K562 (cell line): Measurements from ENCODE around the gene LITAF. TPM values are rescaled to one million over a fixed set of nuclear protein-coding genes. Genes with fewer than 3 reads are reported as not detected.

ENCODE experiments used
- ATAC-seq: fragments of 200-7000 bp; cut with Tn5 transposase; 3 replicates; pipeline ENCODE4 v1.9.1; 2020; ENCODE audit warnings: moderate library complexity
- BruUV-seq: library from RNA; stranded (reverse); fragments of 400-500 nt; replicated peaks from 2 replicates; lab custom pipeline; 2021; lab: Mats Ljungman, UMichigan
- CTCF ChIA-PET: fragments of 300-600 bp; formaldehyde crosslinking; extraction: SDS; loops from one replicate; lab custom pipeline; 2021; ENCODE audit warnings: low intra/inter-chr PET ratio; lab: Yijun Ruan, JAX
- POLR2A ChIA-PET: fragments of 300-600, 350-650 bp; sonication (Branson Sonifier 250); formaldehyde crosslinking; extraction: SDS; loops from one replicate; lab custom pipeline; 2021; ENCODE audit warnings: antibody characterized with exemption, inconsistent platforms; lab: Yijun Ruan, JAX
- DNase-seq, 4 experiments: peaks; one replicate each; pipeline versions ENCODE4 v3.0.0 to v3.0.0-alpha.2; 2011 to 2018; ENCODE audit warnings: low spot score in 3 of 4, mixed read lengths in 3 of 4; ENCODE audit errors: extremely low read depth in 1 of 4
- FAIRE-seq: peaks from 2 replicates; lab custom pipeline; 2011; peaks lifted over from hg19 to GRCh38; lab: Jason Lieb, UNC
- H2AFZ ChIP-seq: 2 replicates; pipeline ENCODE4 v1.6.0; 2011; ENCODE audit warnings: low read depth, low read length, control low read depth, inconsistent platforms
- H3K27ac ChIP-seq: fragments of 200-600 bp; 3 replicates; pipeline ENCODE4 v1.8.0; 2011; ENCODE audit warnings: low read depth, mild to moderate bottlenecking, control low read depth, inconsistent platforms, low read length, moderate library complexity, mixed read lengths; ENCODE audit errors: extremely low read depth
- H3K27me3 ChIP-seq, 2 experiments: fragments of 300-600 bp in 1 of 2; 2 replicates in 1 of 2; 3 replicates in 1 of 2; pipeline versions ENCODE4 v1.6.0 to v1.8.0; 2011; ENCODE audit warnings: inconsistent platforms in 2 of 2, low read length in 2 of 2, mild to moderate bottlenecking in 1 of 2, mixed read lengths in 1 of 2, moderate library complexity in 1 of 2; ENCODE audit not compliant: control insufficient read depth in 2 of 2, insufficient read depth in 2 of 2
- H3K36me3 ChIP-seq: fragments of 300-600 bp; 3 replicates; pipeline ENCODE4 v1.8.0; 2011; ENCODE audit warnings: mild to moderate bottlenecking, low read length, inconsistent platforms; ENCODE audit not compliant: control insufficient read depth, insufficient read depth
- H3K4me1 ChIP-seq, 2 experiments: fragments of 200-600 bp in 1 of 2; replicated peaks in 1 of 2; 2 replicates in 1 of 2; 3 replicates in 1 of 2; pipeline versions ENCODE4 v1.5.1 to v1.8.0; 2011; ENCODE audit warnings: inconsistent platforms in 2 of 2, low read length in 2 of 2, mild to moderate bottlenecking in 1 of 2, mixed read lengths in 1 of 2, moderate library complexity in 1 of 2; ENCODE audit not compliant: control insufficient read depth in 2 of 2, insufficient read depth in 2 of 2
- H3K4me2 ChIP-seq: 2 replicates; pipeline ENCODE4 v1.6.1; 2011; ENCODE audit warnings: low read length, control low read depth, inconsistent platforms, mixed read lengths; ENCODE audit not compliant: insufficient read depth
- H3K4me3 ChIP-seq: fragments of 200-600 bp; sonication (generic), shearing (Covaris generic); 2 replicates; pipeline ENCODE4 v1.5.1; 2016; ENCODE audit warnings: control low read depth, inconsistent platforms
- H3K79me2 ChIP-seq: fragments of 200-600 bp; 3 replicates; pipeline ENCODE4 v1.8.0; 2011; ENCODE audit warnings: low read length, inconsistent platforms; ENCODE audit not compliant: control insufficient read depth, insufficient read depth
- H3K9ac ChIP-seq, 2 experiments: 2 replicates each; pipeline versions ENCODE4 v1.6.0 to v1.6.1; 2011; ENCODE audit warnings: low read depth in 2 of 2, low read length in 2 of 2, control low read depth in 1 of 2, inconsistent platforms in 1 of 2, mild to moderate bottlenecking in 1 of 2, mixed read lengths in 1 of 2; ENCODE audit not compliant: insufficient read depth in 1 of 2
- H3K9me1 ChIP-seq: one replicate; pipeline ENCODE4 v1.6.0; 2011; ENCODE audit warnings: inconsistent platforms, mild to moderate bottlenecking, low read length, moderate library complexity; ENCODE audit not compliant: control insufficient read depth, insufficient read depth
- H3K9me3 ChIP-seq: replicated peaks from 2 replicates; pipeline ENCODE4 v1.5.1; 2011; ENCODE audit warnings: low read depth, low read length, inconsistent platforms; ENCODE audit not compliant: control insufficient read depth, insufficient read depth
- H4K20me1 ChIP-seq: replicated peaks from 2 replicates; pipeline ENCODE4 v1.6.1; 2011; ENCODE audit warnings: low read length, inconsistent platforms, mixed read lengths; ENCODE audit not compliant: control insufficient read depth, insufficient read depth
- SMARCE1 ChIP-seq: fragments of 450-650 bp; IDR thresholded peaks from 2 replicates; pipeline ENCODE4 v1.7.1; 2016; ENCODE audit warnings: mild to moderate bottlenecking
- SPI1 ChIP-seq: IDR thresholded peaks from 2 replicates; pipeline ENCODE4 v1.6.1; 2011; ENCODE audit warnings: low read depth, low read length, control low read depth, borderline replicate concordance
- ZNF318 ChIP-seq, 2 experiments: fragments of 450-650 bp; IDR thresholded peaks; 2 replicates each; pipeline ENCODE4 v1.6.1; 2016; ENCODE audit warnings: mild to moderate bottlenecking in 2 of 2, borderline replicate concordance in 1 of 2, low read depth in 1 of 2, moderate library complexity in 1 of 2
- WGBS: fragments of 100-300 bp; shearing (Covaris generic); methylation state at CpG from one replicate; pipeline ENCODE4 v1.1.6; 2016; ENCODE audit warnings: low coverage, mixed read lengths; ENCODE audit not compliant: insufficient coverage; ENCODE audit errors: missing lambda C conversion rate; 5-methylcytosine and 5-hydroxymethylcytosine counted together
- in situ Hi-C: fragments of 300-500 bp; cut with MboI; formaldehyde crosslinking; loops from 4 replicates; pipeline ENCODE4 v1.15.0; 2018; ENCODE audit warnings: inconsistent platforms, mixed read lengths
- intact Hi-C: fragments of 100-400 bp; cut with micrococcal nuclease; formaldehyde crosslinking; loops from 2 replicates; pipeline ENCODE4 v1.14.2; 2022
- polyA plus RNA-seq, 8 experiments: library from polyadenylated mRNA; depleted of rRNA in 4 of 8; stranded (reverse) in 5 of 8; unstranded in 3 of 8; fragments of >200 nt; fragmentation: Nextera tagmentation in 2 of 8; fragmentation: Illumina TruSeq in 1 of 8; extraction: Ambion mirVana in 2 of 8; extraction: Trizol in 1 of 8; gene quantifications; 2 replicates each; pipeline versions ENCODE4 v1.2.1 to v1.2.3, GENCODE V29; 2011 to 2014; ENCODE audit warnings: inconsistent platforms in 1 of 8, missing spikeins in 1 of 8
- total RNA-seq, 7 experiments: library from RNA; depleted of rRNA in 6 of 7; stranded (reverse); fragments of >200 nt in 6 of 7; fragmentation: Illumina TruSeq in 2 of 7; extraction: Trizol in 2 of 7; gene quantifications; 2 replicates each; pipeline versions ENCODE4 v1.2.1 to v1.2.3, GENCODE V29; 2011 to 2021; ENCODE audit warnings: low replicate concordance in 1 of 7
- TF ChIP-seq, protein P1 (sequence below): fragments of 450-650 bp; IDR thresholded peaks from 2 replicates; pipeline ENCODE4 v1.6.1; 2016

LITAF gene
- total and polyA plus RNA-seq, 9 of the 15 experiments (the other 6 are each of a cell fraction or from before 2014, with no cell fraction given): 4.1 to 17.8 (median 11.9) TPM

DNA sequence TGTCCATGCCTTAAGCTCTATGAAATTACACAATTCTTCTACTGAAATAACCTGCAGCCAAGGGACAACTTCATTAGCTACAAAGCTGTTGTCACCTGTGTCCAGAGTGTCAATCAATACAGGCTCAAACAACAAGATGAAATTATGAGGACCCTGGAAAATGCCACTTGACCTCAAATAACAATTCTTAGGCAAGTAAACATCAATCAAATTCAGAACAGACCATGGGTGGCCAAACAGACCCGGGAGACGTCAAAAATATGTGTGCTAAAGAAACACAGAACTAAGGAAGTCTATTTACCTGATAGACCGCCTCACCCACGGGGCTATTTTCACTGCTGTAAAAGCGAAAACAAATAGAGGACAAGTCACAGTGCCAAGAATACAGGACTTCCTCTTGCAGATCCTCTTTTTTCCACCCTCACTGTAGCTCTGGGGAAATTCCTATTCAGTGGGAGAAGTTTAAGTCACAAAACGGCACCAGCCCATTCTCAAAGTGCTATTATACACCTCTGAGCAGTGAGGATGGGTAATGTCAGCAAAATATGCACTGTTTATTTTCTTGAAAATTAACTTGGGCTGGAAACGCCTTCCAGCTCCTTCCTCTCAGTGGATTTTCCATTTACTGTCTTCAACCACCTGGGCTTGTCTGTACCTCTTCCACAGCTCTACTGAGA is 2.7 kb downstream of the LITAF start:
- no peak for FAIRE-seq

More for the DNA sequence above, 2.7 kb downstream of the LITAF start:
- TF ChIP-seq, protein P1, sequence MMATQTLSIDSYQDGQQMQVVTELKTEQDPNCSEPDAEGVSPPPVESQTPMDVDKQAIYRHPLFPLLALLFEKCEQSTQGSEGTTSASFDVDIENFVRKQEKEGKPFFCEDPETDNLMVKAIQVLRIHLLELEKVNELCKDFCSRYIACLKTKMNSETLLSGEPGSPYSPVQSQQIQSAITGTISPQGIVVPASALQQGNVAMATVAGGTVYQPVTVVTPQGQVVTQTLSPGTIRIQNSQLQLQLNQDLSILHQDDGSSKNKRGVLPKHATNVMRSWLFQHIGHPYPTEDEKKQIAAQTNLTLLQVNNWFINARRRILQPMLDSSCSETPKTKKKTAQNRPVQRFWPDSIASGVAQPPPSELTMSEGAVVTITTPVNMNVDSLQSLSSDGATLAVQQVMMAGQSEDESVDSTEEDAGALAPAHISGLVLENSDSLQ: peak; percentile 46
- TF ChIP-seq SPI1: peak; percentile 54; the same call in 1 of the 2 replicates
- no peak for TF ChIP-seq SMARCE1
- peak in 1 of 2 experiments; percentile 51; a peak in 1 of 4 replicates for TF ChIP-seq ZNF318 (IDR thresholded peaks at IDR 0.05; ENCODE audit: borderline replicate concordance in 1 of 2, low read depth in 1 of 2)
- Histone ChIP-seq H3K36me3 (no peaks in the 10 kb centered on the region), H3K27ac (no peak overlapping the region), H2AFZ (no peak overlapping the region), H3K9ac (no peak overlapping the region), H3K9me3 (no peaks in the 10 kb centered on the region), H3K79me2 (no peaks in the 10 kb centered on the region), H3K9me1 (no peaks in the 10 kb centered on the region), H3K4me1 (peaks cover 0 to 18% of the 10 kb centered on the region in 2 experiments; a peak in 4 of 5 replicates), H4K20me1 (no peaks in the 10 kb centered on the region; the same call in 1 of the 2 replicates), H3K27me3 (peaks cover 21 to 29% of the 10 kb centered on the region in 2 experiments), H3K4me3 (no peak overlapping the region), H3K4me2 (no peak overlapping the region)
- 4% methylated on average over 7 of the region's 7 CpGs for WGBS
- intact Hi-C loops (no loop called here), in situ Hi-C loops (no loop called here)
- CTCF ChIA-PET: no interaction called here
- ATAC-seq (no peak), DNase-seq (no peak)
- BruUV-seq: no TSS peak
- POLR2A ChIA-PET: interaction anchor here (1.0 to 1.5 kb wide), 3 partner anchors 8 to 45 kb away, joined by 3 to 5 read pairs (median 4); no protein-coding TSS in a partner anchor
